IPS-18c (cell line): ENCODE results near the gene GGACT.
"Not testable (repeated sequence)": the region's sequence is repeated elsewhere in the genome, so short reads cannot be mapped to it uniquely, and the experiment has no call there.

ENCODE experiments used
- H3K4me3 ChIP-seq: 2 replicates; pipeline ENCODE4 v1.7.0; 2013; ENCODE audit warnings: low read depth, mild to moderate bottlenecking, low read length, moderate library complexity; ENCODE audit not compliant: insufficient read depth
- H3K9me3 ChIP-seq: one replicate; pipeline ENCODE4 v1.6.1; 2013; ENCODE audit warnings: mild to moderate bottlenecking, low read length, moderate library complexity; ENCODE audit not compliant: control insufficient read depth, insufficient read depth

Gene GGACT

GRCh38 chr13:100525453-100526317, 62.9 kb downstream of the GGACT start:
- H3K4me3 ChIP-seq, result no peak overlapping the region
- H3K9me3 ChIP-seq, result peaks cover 4% of the 10 kb centered on the region

GRCh38 chr13:100524688-100525087, 63.9 kb downstream of the GGACT start:
- H3K9me3 ChIP-seq, H3K4me3 ChIP-seq: not testable (repeated sequence)

- Histone ChIP-seq H3K4me3 (no peak overlapping the region), H3K9me3 (peaks cover 4% of the 10 kb centered on the region)
Measured at GRCh38 chr13:100523981-100524386, 64.6 kb downstream of the GGACT start.

GRCh38 chr13:100523411-100523810, 65.2 kb downstream of the GGACT start:
- Histone ChIP-seq H3K9me3 (peaks cover 4% of the 10 kb centered on the region), H3K4me3 (no peak overlapping the region)

- Histone ChIP-seq H3K4me3 (no peak overlapping the region), H3K9me3 (peaks cover 3% of the 10 kb centered on the region)
Measured at GRCh38 chr13:100522618-100523309, 65.8 kb downstream of the GGACT start.

GRCh38 chr13:100521851-100522617, 66.6 kb downstream of the GGACT start:
- Histone ChIP-seq H3K4me3 (no peak overlapping the region), H3K9me3 (peaks cover 2% of the 10 kb centered on the region)

- no peak overlapping the region for H3K4me3 ChIP-seq
- no peaks in the 10 kb centered on the region for H3K9me3 ChIP-seq
Measured at GRCh38 chr13:100520936-100521850, 67.4 kb downstream of the GGACT start.

- H3K9me3 ChIP-seq, result no peaks in the 10 kb centered on the region
- no peak overlapping the region for H3K4me3 ChIP-seq
Measured at GRCh38 chr13:100519626-100520025, 69.0 kb downstream of the GGACT start.

GRCh38 chr13:100518394-100519062, 70.1 kb downstream of the GGACT start:
- H3K4me3 ChIP-seq, result no peak overlapping the region
- no peaks in the 10 kb centered on the region for H3K9me3 ChIP-seq

- no peaks in the 10 kb centered on the region for H3K9me3 ChIP-seq
- no peak overlapping the region for H3K4me3 ChIP-seq
Measured at GRCh38 chr13:100517728-100518127, 70.9 kb downstream of the GGACT start.

GRCh38 chr13:100517135-100517534, 71.5 kb downstream of the GGACT start:
- no peaks in the 10 kb centered on the region for H3K9me3 ChIP-seq
- no peak overlapping the region for H3K4me3 ChIP-seq

- Histone ChIP-seq H3K9me3 (no peaks in the 10 kb centered on the region), H3K4me3 (no peak overlapping the region)
Measured at GRCh38 chr13:100515410-100515800, 73.2 kb downstream of the GGACT start.

- Histone ChIP-seq H3K9me3 (no peaks in the 10 kb centered on the region), H3K4me3 (no peak overlapping the region)
Measured at GRCh38 chr13:100514788-100515409, 73.7 kb downstream of the GGACT start.

- Histone ChIP-seq H3K9me3 (no peaks in the 10 kb centered on the region), H3K4me3 (no peak overlapping the region)
Measured at GRCh38 chr13:100513987-100514670, 74.5 kb downstream of the GGACT start.

- H3K4me3 ChIP-seq, result no peak overlapping the region
- H3K9me3 ChIP-seq, result no peaks in the 10 kb centered on the region
Measured at GRCh38 chr13:100513171-100513570, 75.4 kb downstream of the GGACT start.
